ENCODE measurements around the gene PDLIM5.
"Not testable (repeated sequence)": the region's sequence is repeated elsewhere in the genome, so short reads cannot be mapped to it uniquely, and the experiment has no call there.

PDLIM5 gene

DNA sequence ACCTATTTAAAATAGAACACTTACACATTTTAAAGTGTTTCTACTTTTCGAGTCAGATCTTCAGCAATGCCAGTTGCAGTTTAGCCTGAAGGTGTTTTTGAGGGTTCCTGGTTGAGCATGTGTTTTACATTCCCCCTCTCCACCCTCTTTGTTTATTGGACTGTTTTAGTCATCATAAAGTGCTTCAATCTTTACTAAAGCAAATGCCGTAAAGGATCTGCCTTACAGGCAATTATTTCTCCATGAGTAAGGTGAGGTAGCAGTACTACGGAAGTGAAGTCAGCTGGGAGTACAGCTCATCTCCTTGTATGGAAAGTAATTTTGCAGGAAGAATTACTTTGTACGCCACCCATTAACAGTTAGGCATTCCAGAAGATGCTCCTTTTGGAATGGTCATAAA is 36.9 kb downstream of the PDLIM5 start:
- DNase-seq (ENCODE audit: low read depth in 2 of 2, low spot score in 1 of 2): no peak

DNA sequence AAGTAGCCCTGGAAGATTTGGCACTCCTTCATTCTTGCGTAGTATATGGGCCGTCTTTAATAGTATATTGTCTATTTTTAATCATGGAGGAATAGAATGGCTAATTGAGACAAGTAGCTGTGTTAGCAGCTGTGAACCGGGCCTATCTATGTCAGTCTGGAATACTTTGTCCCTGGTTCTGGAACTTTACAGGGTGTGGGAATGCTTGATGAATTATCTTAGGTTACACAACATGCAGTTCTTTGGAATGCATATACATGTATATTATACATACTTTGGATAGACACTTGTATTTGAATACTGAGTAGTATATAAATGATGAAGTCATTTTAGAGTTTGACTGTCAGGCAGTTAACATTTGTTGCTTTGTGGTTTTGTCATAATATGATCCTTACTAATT is 37.4 kb downstream of the PDLIM5 start:
- no peak for DNase-seq (ENCODE audit: low read depth in 2 of 2, low spot score in 1 of 2)

DNA sequence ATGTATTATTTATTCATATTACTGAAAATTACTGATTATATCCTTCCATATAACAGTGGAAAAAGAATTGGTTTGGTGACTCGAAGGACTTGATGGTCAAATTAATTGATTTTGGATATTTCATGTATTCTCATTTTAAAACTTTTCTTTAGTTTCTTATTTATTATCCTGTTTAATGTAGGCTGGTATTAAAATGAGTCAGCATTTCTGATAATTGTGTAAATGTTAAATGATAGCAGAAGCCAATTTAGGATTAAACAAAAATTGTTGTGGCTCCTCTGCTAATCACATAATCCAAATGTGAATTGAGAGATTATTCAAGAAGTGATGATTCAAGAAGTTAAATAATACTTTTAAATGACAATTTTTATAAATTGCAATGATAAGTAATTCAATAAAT is 38.7 kb downstream of the PDLIM5 start:
- DNase-seq (ENCODE audit: low read depth in 2 of 2, low spot score in 1 of 2): no peak

DNA sequence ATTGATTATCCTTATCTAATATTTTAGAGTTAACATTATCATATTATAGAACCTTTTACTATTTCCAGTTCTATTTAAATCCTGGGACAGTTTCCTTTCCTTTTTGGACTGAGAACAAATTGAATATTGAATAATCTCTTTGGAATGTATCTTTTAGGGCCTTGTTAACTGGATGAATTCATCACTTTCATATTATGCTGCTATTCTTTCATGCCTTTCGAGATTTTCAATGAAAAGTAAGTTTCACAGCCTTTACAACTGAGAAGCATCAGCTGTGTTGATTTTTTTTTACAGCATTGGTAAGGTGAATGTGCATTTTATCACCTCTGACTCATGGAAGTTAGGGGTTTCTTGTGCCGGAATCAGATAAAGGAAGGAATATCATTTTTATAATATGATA is 39.6 kb downstream of the PDLIM5 start:
- no peak for DNase-seq (ENCODE audit: low read depth in 2 of 2, low spot score in 1 of 2)

GRCh38 chr4:94495408-94495807 is 43.7 kb downstream of the PDLIM5 start:
- DNase-seq (ENCODE audit: low read depth in 2 of 2, low spot score in 1 of 2): no peak

GRCh38 chr4:94497690-94498089 is 45.9 kb downstream of the PDLIM5 start:
- DNase-seq (ENCODE audit: low read depth in 2 of 2, low spot score in 1 of 2): no peak

DNA sequence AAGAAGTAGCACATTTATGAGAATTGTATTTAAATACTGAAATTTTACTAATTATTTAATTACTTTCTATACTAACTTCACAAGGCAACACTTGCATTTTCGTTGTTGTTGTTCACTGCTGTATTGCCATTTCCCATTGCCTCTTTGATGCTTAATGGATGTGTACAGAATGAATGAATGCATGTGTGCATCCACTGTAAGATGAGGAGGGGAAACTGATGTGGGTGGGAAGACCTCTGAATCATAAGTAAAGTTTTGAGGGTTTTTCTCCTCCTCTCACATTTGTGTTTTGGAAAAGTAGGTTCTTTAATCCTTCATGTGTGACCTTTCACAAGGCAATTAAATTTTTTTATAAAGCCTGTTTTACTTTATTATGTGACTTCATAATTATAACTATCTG is 46.8 kb downstream of the PDLIM5 start:
- DNase-seq (ENCODE audit: low read depth in 2 of 2, low spot score in 1 of 2): no peak

DNA sequence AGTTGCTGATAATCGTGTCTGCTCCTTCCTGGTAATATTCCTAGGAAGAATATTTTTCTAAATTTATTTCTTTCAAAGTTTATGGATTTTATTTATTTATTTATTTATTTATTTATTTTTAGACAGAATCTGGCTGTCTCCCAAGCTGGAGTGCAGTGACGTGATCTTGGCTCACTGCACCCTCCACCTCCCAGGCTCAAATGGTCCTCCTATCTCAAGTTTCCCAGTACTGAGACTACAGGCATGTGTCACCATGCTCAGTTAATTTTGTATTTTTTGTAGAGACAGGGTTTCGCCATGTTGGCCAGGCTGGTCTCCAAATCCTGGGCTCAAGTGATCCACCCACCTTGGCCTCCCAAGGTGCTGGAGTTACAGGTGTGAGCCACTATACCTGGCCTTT is 48.9 kb downstream of the PDLIM5 start:
- DNase-seq (ENCODE audit: low read depth in 2 of 2, low spot score in 1 of 2): no peak

DNA sequence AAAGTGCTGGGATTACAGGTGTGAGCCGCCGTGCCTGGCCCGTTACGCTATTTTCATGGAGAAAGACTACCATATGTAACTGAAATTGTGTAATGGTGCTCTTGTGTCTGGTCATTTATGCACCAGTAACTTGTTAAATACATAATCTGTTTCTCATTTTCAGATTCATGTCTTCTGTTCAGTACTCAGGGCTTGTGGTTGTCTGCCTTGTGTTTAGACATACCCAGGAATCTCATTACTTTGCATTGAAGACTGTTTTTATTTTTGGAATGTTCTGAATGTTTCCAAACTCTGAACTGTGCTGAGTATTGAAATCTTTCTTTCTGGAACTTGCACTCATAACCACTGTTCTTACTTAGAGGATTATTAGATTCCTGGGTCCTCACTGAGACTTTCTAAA is 52.8 kb downstream of the PDLIM5 start:
- no peak for DNase-seq (ENCODE audit: low read depth in 2 of 2, low spot score in 1 of 2)

DNA sequence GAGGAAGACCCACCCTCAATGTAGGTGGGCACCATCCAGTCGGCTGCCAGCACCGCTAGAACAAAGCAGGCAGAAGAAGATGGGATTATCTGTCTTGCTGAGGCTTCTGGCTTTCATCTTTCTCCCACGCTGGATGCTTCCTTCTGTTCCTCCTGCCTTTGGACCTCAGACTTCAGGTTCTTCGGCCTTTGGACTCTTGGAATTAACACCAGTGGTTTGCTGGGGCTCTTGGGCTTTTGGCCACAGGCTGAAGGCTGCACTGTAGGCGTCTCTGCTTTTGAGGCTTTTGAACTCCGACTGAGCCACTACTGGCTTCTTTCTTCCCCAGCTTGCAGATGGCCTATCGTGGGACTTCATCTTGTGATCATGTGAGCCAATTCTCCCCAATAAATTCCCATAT is 55.1 kb downstream of the PDLIM5 start:
- no peak for DNase-seq (ENCODE audit: low read depth in 2 of 2, low spot score in 1 of 2)

DNA sequence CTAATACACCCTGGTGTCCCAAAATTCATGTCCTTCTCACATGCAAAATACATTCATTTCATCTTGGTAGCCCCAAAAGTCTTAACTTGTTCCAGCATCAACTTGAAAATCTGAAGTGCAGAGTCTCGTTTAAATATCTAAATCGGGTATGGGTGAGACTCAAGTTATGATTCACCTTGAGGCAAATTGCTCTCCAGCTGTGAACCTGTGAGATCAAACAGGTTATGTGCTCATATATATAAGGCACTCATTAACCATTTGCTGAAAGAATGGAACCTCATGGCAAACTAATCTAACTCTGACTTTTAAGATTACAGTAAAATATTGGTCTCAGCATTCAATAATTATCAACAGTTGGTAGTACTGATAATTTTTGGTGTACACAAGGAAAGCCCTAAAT is 55.5 kb downstream of the PDLIM5 start:
- no peak for DNase-seq (ENCODE audit: low read depth in 2 of 2, low spot score in 1 of 2)

- no peak for DNase-seq (ENCODE audit: low read depth in 2 of 2, low spot score in 1 of 2)
Observed at GRCh38 chr4:94507708-94508107, 56.0 kb downstream of the PDLIM5 start.

- DNase-seq (ENCODE audit: low read depth in 2 of 2, low spot score in 1 of 2): no peak
Observed at GRCh38 chr4:94508296-94508695, 56.6 kb downstream of the PDLIM5 start.

GRCh38 chr4:94508806-94509205 is 57.1 kb downstream of the PDLIM5 start:
- DNase-seq (ENCODE audit: low read depth in 2 of 2, low spot score in 1 of 2): no peak

GRCh38 chr4:94511591-94511990 is 59.8 kb downstream of the PDLIM5 start:
- DNase-seq (ENCODE audit: low read depth in 2 of 2, low spot score in 1 of 2): no peak

- not testable (repeated sequence) for DNase-seq (ENCODE audit: low read depth in 2 of 2, low spot score in 1 of 2)
Observed at GRCh38 chr4:94513532-94513931, 61.8 kb downstream of the PDLIM5 start.

- no peak for DNase-seq (ENCODE audit: low read depth in 2 of 2, low spot score in 1 of 2)
Observed at GRCh38 chr4:94515365-94515764, 63.6 kb downstream of the PDLIM5 start.

- no peak for DNase-seq (ENCODE audit: low read depth in 2 of 2, low spot score in 1 of 2)
Observed at GRCh38 chr4:94516067-94516466, 64.3 kb downstream of the PDLIM5 start.

GRCh38 chr4:94516999-94517398 is 65.3 kb downstream of the PDLIM5 start:
- no peak for DNase-seq (ENCODE audit: low read depth in 2 of 2, low spot score in 1 of 2)

- DNase-seq (ENCODE audit: low read depth in 2 of 2, low spot score in 1 of 2): no peak
Observed at GRCh38 chr4:94517492-94517891, 65.8 kb downstream of the PDLIM5 start.

- DNase-seq (ENCODE audit: low read depth in 2 of 2, low spot score in 1 of 2): no peak
Observed at GRCh38 chr4:94519019-94519418, 67.3 kb downstream of the PDLIM5 start.

- DNase-seq (ENCODE audit: low read depth in 2 of 2, low spot score in 1 of 2): no peak
Observed at GRCh38 chr4:94519925-94520789, 68.4 kb downstream of the PDLIM5 start.

DNA sequence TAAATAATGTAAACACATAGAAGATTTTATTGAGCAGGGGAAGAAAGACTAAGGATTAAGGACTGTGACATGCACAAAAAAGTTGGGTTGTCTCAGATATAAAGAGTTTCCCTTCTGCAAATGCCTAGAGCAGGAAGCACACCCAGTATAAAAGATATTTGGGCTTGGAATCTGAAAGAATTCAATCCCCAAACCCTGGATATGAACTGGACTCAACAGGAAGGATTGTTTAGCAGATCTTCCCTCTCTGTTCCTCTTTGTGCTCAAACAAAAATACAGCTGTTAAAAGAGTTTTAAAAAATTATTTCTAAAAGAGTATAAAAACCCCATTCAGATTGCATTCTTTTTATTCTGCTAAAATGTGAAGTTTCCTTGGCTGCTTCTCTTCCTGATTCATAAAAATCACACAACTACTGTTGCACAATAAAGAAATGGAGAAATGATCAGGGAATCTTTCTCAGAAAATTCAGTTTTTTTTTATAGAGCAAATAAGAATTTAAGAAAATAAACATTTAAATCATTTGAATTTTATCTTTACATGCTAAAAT is 71.4 kb downstream of the PDLIM5 start:
- DNase-seq (ENCODE audit: low read depth in 2 of 2, low spot score in 1 of 2): no peak
